Measurements from ENCODE around the gene CMBL. TPM values are rescaled to one million over a fixed set of nuclear protein-coding genes. Genes with fewer than 3 reads are reported as not detected.

CMBL gene
- total and polyA plus RNA-seq, 2 of the 13 experiments (the other 11 are each of a cell fraction or from before 2014, with no cell fraction given) = 11.5 to 17.0 TPM

- H3K4me3 ChIP-seq (replicated peaks in 1 of 3; ENCODE audit: insufficient read depth in 1 of 3, low read depth in 2 of 3, low read length in 3 of 3) = peak overlapping the region; percentile 88 to 92 (median 92)
- peak overlapping the region; percentile 84 for H2AFZ ChIP-seq (ENCODE audit: low read length)
- DNase-seq (ENCODE audit: low spot score) = peak; percentile 23
- no peaks in the 10 kb centered on the region for H3K36me3 ChIP-seq (replicated peaks in 1 of 2; ENCODE audit: control insufficient read depth in 1 of 2, insufficient read depth in 2 of 2, low read length in 2 of 2)
- H3K4me1 ChIP-seq (ENCODE audit: insufficient read depth, low read length) = peaks cover 36% of the 10 kb centered on the region
- H3K79me2 ChIP-seq (ENCODE audit: insufficient read depth, low read length) = peaks cover 40% of the 10 kb centered on the region
- ChIA-PET CTCF (ENCODE audit: low intra/inter-chr PET ratio, low total read pairs) (no interaction called here), POLR2A (interaction anchor here (0.6 to 1.9 kb wide), 21 partner anchors 10 to 103 kb away, joined by 3 to 14 read pairs (median 6); partner anchors contain the start of genes ATPSCKMT and CCT5)
- BruUV-seq (replicated peaks) = TSS peak; percentile 96
- 29% methylated on average over 19 of the region's 19 CpGs for WGBS (ENCODE audit: low lambda C conversion rate)
- peak; percentile 47 for ATAC-seq
- no peaks in the 10 kb centered on the region; a peak in 1 of 5 replicates for H3K27me3 ChIP-seq (ENCODE audit: control insufficient read depth in 1 of 2, insufficient read depth in 2 of 2, low read length in 2 of 2)
- peaks cover 25% of the 10 kb centered on the region for H4K20me1 ChIP-seq (ENCODE audit: insufficient read depth, low read length)
- intact Hi-C loops (cut with micrococcal nuclease; ENCODE audit: unreplicated experiment) = loop anchor here (2.0 kb wide), 1 partner anchor 68 kb away; no protein-coding TSS in a partner anchor
- no peak for FAIRE-seq
- no peaks in the 10 kb centered on the region for H3K9me3 ChIP-seq (ENCODE audit: low read length)
- peak overlapping the region; percentile 93 for H3K9ac ChIP-seq (ENCODE audit: insufficient read depth, low read depth, low read length)
- H3K4me2 ChIP-seq (ENCODE audit: low read depth, low read length) = peak overlapping the region; percentile 95
- in situ Hi-C loops (cut with HindIII; ENCODE audit: extremely low pct_ligation_motif_present, low pct_unique_long_range_greater_than_20kb) = no loop called here
- peak overlapping the region; percentile 98 for H3K27ac ChIP-seq (ENCODE audit: extremely low read length, insufficient read depth, low read length)
- TF ChIP-seq TCF7 (IDR thresholded peaks at IDR 0.05; ENCODE audit: low read depth) = peak; percentile 2; the same call in 1 of the 2 replicates
- TF ChIP-seq MYPOP (CRISPR knock-in tag; IDR thresholded peaks at IDR 0.05) = peak; percentile 26; the same call in 1 of the 2 replicates
- TF ChIP-seq ZNF670 (CRISPR knock-in tag; IDR thresholded peaks at IDR 0.05; ENCODE audit: borderline replicate concordance) = peak; percentile 16; the same call in 1 of the 2 replicates
- TF ChIP-seq TARDBP (CRISPR knock-in tag; IDR thresholded peaks at IDR 0.05) = peak; percentile 12; the same call in 1 of the 2 replicates
- no peak for TF ChIP-seq NBN (conservative IDR thresholded peaks at IDR 0.05)
- 0 out of 2 replicates have a peak, but pooled peaks have one; percentile 67 for TF ChIP-seq ZBTB34 (CRISPR knock-in tag; IDR thresholded peaks at IDR 0.05)
- 0 out of 2 replicates have a peak, but pooled peaks have one; percentile 17 for TF ChIP-seq ZNF296 (CRISPR knock-in tag; conservative IDR thresholded peaks at IDR 0.05)
- TF ChIP-seq FOXJ3 (CRISPR knock-in tag; IDR thresholded peaks at IDR 0.05; ENCODE audit: borderline replicate concordance) = peak; percentile 33; the same call in 1 of the 2 replicates
- 0 out of 2 replicates have a peak, but pooled peaks have one; percentile 19 for TF ChIP-seq ZNF3 (CRISPR knock-in tag; IDR thresholded peaks at IDR 0.05)
- no peak for TF ChIP-seq THAP11 (CRISPR knock-in tag; IDR thresholded peaks at IDR 0.05)
- TF ChIP-seq BRD4 (CRISPR knock-in tag; IDR thresholded peaks at IDR 0.05) = no peak
- TF ChIP-seq ZNF772 (CRISPR knock-in tag; IDR thresholded peaks at IDR 0.05) = 0 out of 2 replicates have a peak, but pooled peaks have one; percentile 14
- 0 out of 2 replicates have a peak, but pooled peaks have one; percentile 1 for TF ChIP-seq PRMT3 (CRISPR knock-in tag; IDR thresholded peaks at IDR 0.05; ENCODE audit: borderline replicate concordance, low read depth)
- peak; percentile 10; the same call in 1 of the 2 replicates for TF ChIP-seq AHDC1 (CRISPR knock-in tag; IDR thresholded peaks at IDR 0.05; ENCODE audit: borderline replicate concordance)
- 0 out of 2 replicates have a peak, but pooled peaks have one; percentile 12 for TF ChIP-seq SMAD9 (CRISPR knock-in tag; IDR thresholded peaks at IDR 0.05)
Measured at GRCh38 chr5:10352430-10353240, 44.9 kb upstream of the CMBL start.

Data from HepG2 (cell line).